ENCODE results near the gene MPND. TPM values are rescaled to one million over a fixed set of nuclear protein-coding genes. Genes with fewer than 3 reads are reported as not detected.
"Not testable (repeated sequence)": the region's sequence is repeated elsewhere in the genome, so short reads cannot be mapped to it uniquely, and the experiment has no call there.

The MPND gene
- total RNA-seq, 2 experiments from 2014 or later, result 21.2 to 28.1 TPM

DNA sequence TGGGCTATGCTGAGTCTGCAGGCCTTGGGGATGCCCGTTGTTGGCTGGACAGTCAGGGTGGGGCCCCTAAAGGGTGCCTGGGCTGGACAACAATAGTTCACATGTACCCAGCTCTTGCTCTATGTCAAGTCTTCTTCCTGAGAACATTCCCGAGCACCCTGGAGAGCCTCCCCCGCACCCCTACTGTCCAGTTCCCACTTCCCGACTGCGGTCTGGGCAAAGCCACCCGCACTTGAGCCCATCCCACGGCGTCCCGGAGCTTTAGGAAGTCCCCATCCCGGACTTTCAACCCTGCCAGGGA, 1.1 kb upstream of the MPND start:
- ChIA-PET CTCF (interaction anchor here (0.8 to 3.3 kb wide), 12 partner anchors 10 to 129 kb away, joined by 3 to 29 read pairs (median 4); partner anchors contain the start of gene SH3GL1), POLR2A (interaction anchor here (0.6 to 1.3 kb wide), 4 partner anchors 10 to 73 kb away, joined by 4 to 7 read pairs (median 5); no protein-coding TSS in a partner anchor)
- H3K27ac Mint-ChIP-seq, result peak overlapping the region; percentile 97
- H3K36me3 Mint-ChIP-seq (ENCODE audit: low read depth), result peaks cover 8% of the 10 kb centered on the region
- no peaks in the 10 kb centered on the region for H3K9me3 Mint-ChIP-seq
- peak overlapping the region; percentile 91 for H3K4me3 Mint-ChIP-seq
- H3K27me3 Mint-ChIP-seq, result no peaks in the 10 kb centered on the region
- peaks cover 39% of the 10 kb centered on the region for H3K4me1 Mint-ChIP-seq
- no peak for DNase-seq

GRCh38 chr19:4342615-4343369, 570 bp upstream of the MPND start:
- peak; percentile 98 for DNase-seq
- Mint-ChIP-seq H3K27ac (peak overlapping the region; percentile 97), H3K4me3 (peak overlapping the region; percentile 91), H3K27me3 (no peaks in the 10 kb centered on the region), H3K4me1 (peaks cover 38% of the 10 kb centered on the region), H3K9me3 (no peaks in the 10 kb centered on the region), H3K36me3 (ENCODE audit: low read depth) (peaks cover 8% of the 10 kb centered on the region)
- CTCF ChIA-PET, result interaction anchor here (0.8 to 3.3 kb wide), 14 partner anchors 10 to 129 kb away, joined by 3 to 29 read pairs (median 4); partner anchors contain the start of gene SH3GL1
- POLR2A ChIA-PET, result interaction anchor here (0.6 to 1.3 kb wide), 4 partner anchors 10 to 72 kb away, joined by 4 to 7 read pairs (median 5); no protein-coding TSS in a partner anchor

- no peak overlapping the region for H3K27ac Mint-ChIP-seq
- no peaks in the 10 kb centered on the region for H3K9me3 Mint-ChIP-seq
- H3K4me3 Mint-ChIP-seq, result peak overlapping the region; percentile 51
- H3K4me1 Mint-ChIP-seq, result peaks cover 22% of the 10 kb centered on the region
- CTCF ChIA-PET, result interaction anchor here (0.7 to 2.0 kb wide), 3 partner anchors 55 to 399 kb away, joined by 3 to 8 read pairs (median 6); partner anchors contain the start of gene SH3GL1
- POLR2A ChIA-PET, result interaction anchor here (0.6 kb wide), 2 partner anchors 60 to 78 kb away, joined by 3 to 6 read pairs; no protein-coding TSS in a partner anchor
- no peaks in the 10 kb centered on the region for H3K27me3 Mint-ChIP-seq
- H3K36me3 Mint-ChIP-seq (ENCODE audit: low read depth), result peaks cover 13% of the 10 kb centered on the region
- DNase-seq, result no peak
These were observed 2.1 kb downstream of the MPND start for GRCh38 chr19:4345342-4346019.

DNA sequence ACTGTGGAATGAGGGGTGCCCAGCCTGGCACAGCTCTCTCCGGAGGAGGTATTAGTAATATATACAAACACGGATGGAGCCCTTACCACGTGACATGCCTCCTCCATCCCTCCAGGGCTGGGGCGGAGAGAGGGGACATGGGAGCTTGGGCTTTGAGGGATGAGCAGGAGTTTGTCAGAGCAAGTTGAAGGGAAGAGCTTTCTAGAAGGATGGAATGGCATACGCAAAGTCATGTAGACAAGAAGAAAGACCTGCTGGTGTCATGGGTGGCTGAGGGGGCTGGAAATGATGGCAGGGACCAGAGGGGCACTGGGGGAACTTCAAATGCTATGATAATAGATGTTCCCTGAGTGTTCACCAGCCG, 2.6 kb downstream of the MPND start:
- H3K36me3 Mint-ChIP-seq (ENCODE audit: low read depth), result peaks cover 14% of the 10 kb centered on the region

DNA sequence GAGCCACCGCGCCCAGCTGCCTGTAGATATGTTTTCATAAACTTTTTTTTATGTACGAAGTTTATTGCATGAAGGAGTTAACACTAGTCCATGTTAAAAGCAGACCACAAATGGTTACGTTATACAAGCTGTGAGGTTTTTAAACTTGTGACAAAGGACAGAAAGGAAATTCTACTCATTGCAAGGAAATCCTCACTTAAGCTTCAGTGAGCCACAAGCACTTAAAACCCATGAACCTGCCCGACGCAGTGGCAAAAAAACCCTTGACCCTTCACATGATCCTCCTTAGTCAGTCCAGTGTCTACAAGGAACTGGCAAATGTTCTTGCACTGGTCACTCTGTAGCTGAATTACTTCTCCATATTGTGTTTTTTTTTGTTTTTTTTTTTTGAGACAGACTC, 4.2 kb downstream of the MPND start:
- H3K9me3 Mint-ChIP-seq, result no peaks in the 10 kb centered on the region
- H3K27me3 Mint-ChIP-seq, result no peaks in the 10 kb centered on the region
- no peak overlapping the region for H3K4me3 Mint-ChIP-seq
- ChIA-PET CTCF (interaction anchor here (0.6 kb wide), 1 partner anchor 37 kb away, joined by 3 read pairs; no protein-coding TSS in a partner anchor), POLR2A (no interaction called here)
- H3K27ac Mint-ChIP-seq, result no peak overlapping the region
- peaks cover 12% of the 10 kb centered on the region for H3K4me1 Mint-ChIP-seq
- peaks cover 14% of the 10 kb centered on the region for H3K36me3 Mint-ChIP-seq (ENCODE audit: low read depth)
- no peak for DNase-seq

More for the DNA sequence above, 2.6 kb downstream of the MPND start:
- ChIA-PET POLR2A (interaction anchor here (0.6 kb wide), 1 partner anchor 60 kb away, joined by 6 read pairs; no protein-coding TSS in a partner anchor), CTCF (interaction anchor here (0.7 to 2.0 kb wide), 3 partner anchors 54 to 398 kb away, joined by 3 to 8 read pairs (median 6); partner anchors contain the start of gene SH3GL1)
- H3K27me3 Mint-ChIP-seq, result no peaks in the 10 kb centered on the region
- H3K9me3 Mint-ChIP-seq, result no peaks in the 10 kb centered on the region
- peaks cover 18% of the 10 kb centered on the region for H3K4me1 Mint-ChIP-seq
- no peak for DNase-seq
- H3K27ac Mint-ChIP-seq, result no peak overlapping the region
- no peak overlapping the region for H3K4me3 Mint-ChIP-seq

- POLR2A ChIA-PET, H3K27ac Mint-ChIP-seq, H3K4me1 Mint-ChIP-seq, DNase-seq, H3K9me3 Mint-ChIP-seq, H3K27me3 Mint-ChIP-seq, H3K4me3 Mint-ChIP-seq: not testable (repeated sequence)
- CTCF ChIA-PET, result interaction anchor here (1.0 kb wide), 1 partner anchor 13 kb away, joined by 3 read pairs; no protein-coding TSS in a partner anchor
- H3K36me3 Mint-ChIP-seq (ENCODE audit: low read depth), result peaks cover 14% of the 10 kb centered on the region
These were observed 5.9 kb downstream of the MPND start for GRCh38 chr19:4349225-4349624.

DNA sequence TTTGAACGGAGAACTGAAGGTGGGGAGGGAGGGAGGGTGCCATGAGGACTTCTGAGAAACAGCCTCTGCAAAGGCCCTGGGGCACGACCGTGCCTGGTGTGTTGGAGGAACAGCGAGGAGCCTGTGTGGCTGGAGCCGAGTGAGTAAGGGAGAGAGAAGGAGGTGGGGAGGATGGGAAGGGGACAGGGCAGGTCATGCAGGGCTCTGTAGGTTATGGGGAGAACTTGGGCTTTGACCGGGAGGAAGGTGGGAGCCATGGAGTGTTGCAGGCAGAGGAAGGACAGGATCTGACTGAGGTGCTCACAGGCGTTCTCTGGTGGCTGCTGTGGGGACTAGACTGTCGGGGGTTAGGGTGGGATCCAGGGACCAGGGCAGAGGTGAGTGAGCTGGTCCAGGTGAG, 6.7 kb downstream of the MPND start:
- DNase-seq, result no peak
- ChIA-PET POLR2A (no interaction called here), CTCF (interaction anchor here (1.0 kb wide), 1 partner anchor 12 kb away, joined by 3 read pairs; no protein-coding TSS in a partner anchor)
- H3K27me3 Mint-ChIP-seq, result no peaks in the 10 kb centered on the region
- H3K27ac Mint-ChIP-seq, result no peak overlapping the region
- no peaks in the 10 kb centered on the region for H3K9me3 Mint-ChIP-seq
- peaks cover 14% of the 10 kb centered on the region for H3K36me3 Mint-ChIP-seq (ENCODE audit: low read depth)
- no peak overlapping the region for H3K4me3 Mint-ChIP-seq
- peaks cover 8% of the 10 kb centered on the region for H3K4me1 Mint-ChIP-seq

DNA sequence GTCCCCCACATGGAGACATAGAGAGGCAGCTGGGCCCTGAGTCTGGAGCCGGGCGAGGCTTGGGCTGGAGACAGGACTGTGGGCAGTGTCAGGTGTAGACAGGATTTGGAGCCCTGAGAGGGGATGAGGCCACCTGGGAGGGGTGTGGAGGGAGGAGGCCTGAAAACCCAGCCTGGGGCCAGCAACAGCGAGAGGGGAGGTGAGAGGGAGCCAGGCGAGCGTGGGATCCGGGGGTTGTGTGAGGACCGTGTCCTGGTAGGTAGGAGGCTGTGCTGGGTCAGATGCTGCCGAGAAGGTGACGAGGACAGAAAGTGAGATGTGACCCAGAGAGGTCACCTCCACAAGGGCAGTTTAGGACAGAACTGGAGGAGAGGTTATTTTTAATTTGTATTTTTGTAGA, 7.4 kb downstream of the MPND start:
- no peak for DNase-seq
- POLR2A ChIA-PET, result no interaction called here
- Mint-ChIP-seq H3K4me3 (no peak overlapping the region), H3K27me3 (no peaks in the 10 kb centered on the region), H3K9me3 (no peaks in the 10 kb centered on the region), H3K36me3 (ENCODE audit: low read depth) (peaks cover 10% of the 10 kb centered on the region), H3K4me1 (peaks cover 4% of the 10 kb centered on the region), H3K27ac (no peak overlapping the region)
- CTCF ChIA-PET, result no interaction called here

- Mint-ChIP-seq H3K36me3 (ENCODE audit: low read depth) (peaks cover 7% of the 10 kb centered on the region), H3K27me3 (no peaks in the 10 kb centered on the region), H3K9me3 (no peaks in the 10 kb centered on the region), H3K4me1 (peaks cover 2% of the 10 kb centered on the region), H3K27ac (no peak overlapping the region), H3K4me3 (no peak overlapping the region)
- peak; percentile 71 for DNase-seq
- ChIA-PET CTCF (interaction anchor here (0.6 to 2.9 kb wide), 13 partner anchors 10 to 101 kb away, joined by 3 to 29 read pairs (median 4); partner anchors contain the start of genes MPND and SH3GL1), POLR2A (interaction anchor here (1.4 to 1.7 kb wide), 2 partner anchors 10 to 86 kb away, joined by 3 to 4 read pairs; no protein-coding TSS in a partner anchor)
These were observed 9.3 kb downstream of the MPND start for GRCh38 chr19:4352701-4353121.

DNA sequence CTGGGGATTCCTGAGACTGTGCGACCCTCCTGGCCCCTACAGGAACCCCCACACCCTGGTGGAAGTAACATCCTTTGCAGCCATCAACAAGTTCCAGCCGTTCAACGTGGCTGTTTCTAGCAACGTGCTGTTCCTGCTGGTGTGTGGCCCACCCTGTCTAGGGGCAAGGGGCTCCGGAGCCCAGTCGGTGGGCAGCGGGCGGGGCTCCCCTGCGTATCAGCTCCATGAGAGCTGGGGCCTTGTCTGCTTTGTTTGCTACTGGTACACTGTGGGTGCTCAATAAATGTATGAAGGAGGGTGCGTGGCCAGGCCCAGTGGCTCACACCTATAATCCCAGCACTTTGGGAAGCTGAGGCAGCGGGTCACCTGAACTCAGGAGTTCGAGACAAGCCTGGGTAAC, 10.9 kb downstream of the MPND start:
- H3K27me3 Mint-ChIP-seq, result no peaks in the 10 kb centered on the region
- no peak overlapping the region for H3K4me3 Mint-ChIP-seq
- POLR2A ChIA-PET, result no interaction called here
- H3K36me3 Mint-ChIP-seq (ENCODE audit: low read depth), result peaks cover 9% of the 10 kb centered on the region
- H3K27ac Mint-ChIP-seq, result peak overlapping the region; percentile 51
- no peak for DNase-seq
- H3K9me3 Mint-ChIP-seq, result no peaks in the 10 kb centered on the region
- CTCF ChIA-PET, result interaction anchor here (0.8 to 2.9 kb wide), 3 partner anchors 8 to 87 kb away, joined by 3 to 19 read pairs (median 14); partner anchors contain the start of gene MPND
- peaks cover 2% of the 10 kb centered on the region for H3K4me1 Mint-ChIP-seq

DNA sequence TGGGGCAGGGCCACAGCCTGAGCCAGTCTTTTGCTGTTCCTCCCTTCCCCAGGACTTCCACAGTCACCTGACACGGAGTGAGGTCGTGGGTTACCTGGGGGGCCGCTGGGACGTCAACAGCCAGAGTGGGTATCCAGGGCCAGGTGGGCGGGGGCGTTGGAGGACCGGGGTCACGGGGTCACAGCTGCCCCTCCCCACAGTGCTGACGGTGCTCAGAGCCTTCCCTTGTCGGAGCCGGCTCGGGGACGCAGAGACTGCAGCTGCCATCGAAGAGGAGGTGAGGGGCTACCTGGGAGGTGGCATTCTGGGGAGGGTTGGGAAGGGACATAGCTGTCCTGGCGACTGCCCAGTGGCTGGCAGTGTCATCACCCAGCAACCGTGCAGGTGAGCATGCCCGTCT, 11.5 kb downstream of the MPND start:
- H3K4me1 Mint-ChIP-seq, result peaks cover 2% of the 10 kb centered on the region
- no peaks in the 10 kb centered on the region for H3K9me3 Mint-ChIP-seq
- no peak overlapping the region for H3K4me3 Mint-ChIP-seq
- no peak for DNase-seq
- H3K36me3 Mint-ChIP-seq (ENCODE audit: low read depth), result peaks cover 7% of the 10 kb centered on the region
- ChIA-PET CTCF (interaction anchor here (0.7 to 0.8 kb wide), 2 partner anchors 12 to 15 kb away, joined by 3 read pairs; partner anchors contain the start of gene MPND), POLR2A (no interaction called here)
- H3K27ac Mint-ChIP-seq, result no peak overlapping the region
- no peaks in the 10 kb centered on the region for H3K27me3 Mint-ChIP-seq

- POLR2A ChIA-PET, result no interaction called here
- H3K27ac Mint-ChIP-seq, result no peak overlapping the region
- H3K4me1 Mint-ChIP-seq, result peaks cover 3% of the 10 kb centered on the region
- no peak for DNase-seq
- no peaks in the 10 kb centered on the region for H3K27me3 Mint-ChIP-seq
- H3K9me3 Mint-ChIP-seq, result no peaks in the 10 kb centered on the region
- CTCF ChIA-PET, result interaction anchor here (0.6 to 1.3 kb wide), 2 partner anchors 43 to 91 kb away, joined by 3 to 4 read pairs; partner anchors contain the start of gene SH3GL1
- H3K36me3 Mint-ChIP-seq (ENCODE audit: low read depth), result peaks cover 14% of the 10 kb centered on the region
- no peak overlapping the region for H3K4me3 Mint-ChIP-seq
These were observed 13.9 kb downstream of the MPND start for GRCh38 chr19:4357095-4357797.

Data from activated CD4-positive, alpha-beta T cell treated with anti-CD3 and anti-CD28 coated beads, Interleukin-2, amount 10 ng/mL, durations not matched to agents 7 days and 5 days (primary cell).